ENCODE results near the gene RUNX2. TPM values are rescaled to one million over a fixed set of nuclear protein-coding genes. Genes with fewer than 3 reads are reported as not detected.

The RUNX2 gene
- polyA plus RNA-seq, 1 donor (not counting 4 experiments of a cell fraction or from before 2014, with no cell fraction given): 1.4 TPM

GRCh38 chr6:45377043-45377553 is 49.0 kb downstream of the RUNX2 start:
- FAIRE-seq (peak; percentile 67), DNase-seq (ENCODE audit: low read depth, low spot score) (no peak)
- Histone ChIP-seq H3K9ac (ENCODE audit: control insufficient read depth, extremely low read depth, insufficient read depth, low read length) (peak overlapping the region; percentile 94), H3K4me2 (ENCODE audit: control insufficient read depth, extremely low read depth, insufficient read depth, low read depth, low read length) (peak overlapping the region; percentile 92), H3K4me3 (ENCODE audit: control insufficient read depth in 2 of 3, extremely low read depth in 1 of 3, insufficient read depth in 2 of 3, low read depth in 1 of 3, low read length in 3 of 3) (peak overlapping the region; percentile 83 to 89 (median 87)), H3K36me3 (ENCODE audit: control insufficient read depth in 2 of 2, extremely low read depth in 1 of 2, insufficient read depth in 2 of 2, low read length in 2 of 2) (no peaks in the 10 kb centered on the region), H4K20me1 (ENCODE audit: control insufficient read depth, extremely low read depth, insufficient read depth, low read length) (no peaks in the 10 kb centered on the region), H3K9me3 (ENCODE audit: control insufficient read depth, low read depth, low read length) (no peaks in the 10 kb centered on the region), H3K79me2 (ENCODE audit: control insufficient read depth, insufficient read depth, low read length) (peaks cover 2% of the 10 kb centered on the region), H3K27me3 (ENCODE audit: control insufficient read depth, extremely low read depth, insufficient read depth, low read length) (no peaks in the 10 kb centered on the region), H3K27ac (ENCODE audit: control insufficient read depth, insufficient read depth, low read length) (peak overlapping the region; percentile 95), H3K4me1 (ENCODE audit: control insufficient read depth, extremely low read depth, insufficient read depth, low read length) (peaks cover 11% of the 10 kb centered on the region), H2AFZ (ENCODE audit: control insufficient read depth, low read length) (peak overlapping the region; percentile 87), H3K9me1 (ENCODE audit: control insufficient read depth, extremely low read depth, insufficient read depth, low read length) (no peaks in the 10 kb centered on the region)
- dilution Hi-C loops (cut with MboI; ENCODE audit: extremely low pct_ligation_motif_present, low sequenced_read_pairs): loop anchor here (25.0 kb wide), 1 partner anchor 335 kb away; no protein-coding TSS in a partner anchor
- TF ChIP-seq EZH2 (IDR thresholded peaks at IDR 0.05; ENCODE audit: low read length): no peak
- TF ChIP-seq, protein P1, sequence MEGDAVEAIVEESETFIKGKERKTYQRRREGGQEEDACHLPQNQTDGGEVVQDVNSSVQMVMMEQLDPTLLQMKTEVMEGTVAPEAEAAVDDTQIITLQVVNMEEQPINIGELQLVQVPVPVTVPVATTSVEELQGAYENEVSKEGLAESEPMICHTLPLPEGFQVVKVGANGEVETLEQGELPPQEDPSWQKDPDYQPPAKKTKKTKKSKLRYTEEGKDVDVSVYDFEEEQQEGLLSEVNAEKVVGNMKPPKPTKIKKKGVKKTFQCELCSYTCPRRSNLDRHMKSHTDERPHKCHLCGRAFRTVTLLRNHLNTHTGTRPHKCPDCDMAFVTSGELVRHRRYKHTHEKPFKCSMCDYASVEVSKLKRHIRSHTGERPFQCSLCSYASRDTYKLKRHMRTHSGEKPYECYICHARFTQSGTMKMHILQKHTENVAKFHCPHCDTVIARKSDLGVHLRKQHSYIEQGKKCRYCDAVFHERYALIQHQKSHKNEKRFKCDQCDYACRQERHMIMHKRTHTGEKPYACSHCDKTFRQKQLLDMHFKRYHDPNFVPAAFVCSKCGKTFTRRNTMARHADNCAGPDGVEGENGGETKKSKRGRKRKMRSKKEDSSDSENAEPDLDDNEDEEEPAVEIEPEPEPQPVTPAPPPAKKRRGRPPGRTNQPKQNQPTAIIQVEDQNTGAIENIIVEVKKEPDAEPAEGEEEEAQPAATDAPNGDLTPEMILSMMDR (optimal IDR thresholded peaks at IDR 0.05 in 1 of 3, IDR thresholded peaks at IDR 0.05 in 1 of 3, conservative IDR thresholded peaks at IDR 0.05 in 1 of 3; ENCODE audit: extremely low read depth in 1 of 3, insufficient read depth in 2 of 3, low read length in 3 of 3): no peak

GRCh38 chr6:45377554-45378333 is 49.6 kb downstream of the RUNX2 start, which contains the start of gene SUPT3H:
Gene SUPT3H, minus strand, starts transcription at chr6:45377934.
- DNase-seq (ENCODE audit: low read depth, low spot score) (peak; percentile 33), FAIRE-seq (peak; percentile 52)
- H3K9me3 ChIP-seq (ENCODE audit: control insufficient read depth, low read depth, low read length): no peaks in the 10 kb centered on the region
- peaks cover 2% of the 10 kb centered on the region for H3K79me2 ChIP-seq (ENCODE audit: control insufficient read depth, insufficient read depth, low read length)
- peaks cover 11% of the 10 kb centered on the region for H3K4me1 ChIP-seq (ENCODE audit: control insufficient read depth, extremely low read depth, insufficient read depth, low read length)
- H3K9ac ChIP-seq (ENCODE audit: control insufficient read depth, extremely low read depth, insufficient read depth, low read length): peak within 1 kb of the TSS; percentile 94
- H3K36me3 ChIP-seq (ENCODE audit: control insufficient read depth in 2 of 2, extremely low read depth in 1 of 2, insufficient read depth in 2 of 2, low read length in 2 of 2): no peaks in the 10 kb centered on the region
- TF ChIP-seq, protein P1 (optimal IDR thresholded peaks at IDR 0.05 in 1 of 3, IDR thresholded peaks at IDR 0.05 in 1 of 3, conservative IDR thresholded peaks at IDR 0.05 in 1 of 3; ENCODE audit: extremely low read depth in 1 of 3, insufficient read depth in 2 of 3, low read length in 3 of 3): peak in 2 of 3 experiments; percentile 28 to 35
- no peak for TF ChIP-seq EZH2 (IDR thresholded peaks at IDR 0.05; ENCODE audit: low read length)
- H3K27me3 ChIP-seq (ENCODE audit: control insufficient read depth, extremely low read depth, insufficient read depth, low read length): no peaks in the 10 kb centered on the region
- no peaks in the 10 kb centered on the region for H3K9me1 ChIP-seq (ENCODE audit: control insufficient read depth, extremely low read depth, insufficient read depth, low read length)
- no peaks in the 10 kb centered on the region for H4K20me1 ChIP-seq (ENCODE audit: control insufficient read depth, extremely low read depth, insufficient read depth, low read length)
- peak within 1 kb of the TSS; percentile 87 for H2AFZ ChIP-seq (ENCODE audit: control insufficient read depth, low read length)
- H3K27ac ChIP-seq (ENCODE audit: control insufficient read depth, insufficient read depth, low read length): peak within 1 kb of the TSS; percentile 95
- dilution Hi-C loops (cut with MboI; ENCODE audit: extremely low pct_ligation_motif_present, low sequenced_read_pairs): loop anchor here (25.0 kb wide), 1 partner anchor 335 kb away; no protein-coding TSS in a partner anchor
- peak within 1 kb of the TSS; percentile 92 for H3K4me2 ChIP-seq (ENCODE audit: control insufficient read depth, extremely low read depth, insufficient read depth, low read depth, low read length)
- peak within 1 kb of the TSS; percentile 83 to 89 (median 87) for H3K4me3 ChIP-seq (ENCODE audit: control insufficient read depth in 2 of 3, extremely low read depth in 1 of 3, insufficient read depth in 2 of 3, low read depth in 1 of 3, low read length in 3 of 3)
